RWPE1 (cell line): ENCODE data around the gene RNF111.

ENCODE experiments used
- CTCF ChIA-PET: fragments of 350-600 bp; sonication (Branson Sonifier 250); formaldehyde crosslinking; extraction: SDS; loops from one replicate; lab custom pipeline; 2021; lab: Yijun Ruan, JAX
- POLR2A ChIA-PET: fragments of 400-600 bp; formaldehyde crosslinking; extraction: SDS; loops from one replicate; lab custom pipeline; 2020; ENCODE audit warnings: antibody characterized with exemption; ENCODE audit not compliant: low non-redundant PET; lab: Yijun Ruan, JAX
- DNase-seq: peaks from one replicate; pipeline ENCODE4 v3.0.0; 2012; ENCODE audit warnings: low spot score
- H3K27ac ChIP-seq: fragments of 450-650 bp; 2 replicates; pipeline ENCODE4 v1.5.1; 2017
- TF ChIP-seq, protein P1 (sequence below): fragments of 450-650 bp; conservative IDR thresholded peaks from 2 replicates; pipeline ENCODE4 v1.5.1; 2017; ENCODE audit warnings: low read depth, mild to moderate bottlenecking

RNF111 gene

DNA sequence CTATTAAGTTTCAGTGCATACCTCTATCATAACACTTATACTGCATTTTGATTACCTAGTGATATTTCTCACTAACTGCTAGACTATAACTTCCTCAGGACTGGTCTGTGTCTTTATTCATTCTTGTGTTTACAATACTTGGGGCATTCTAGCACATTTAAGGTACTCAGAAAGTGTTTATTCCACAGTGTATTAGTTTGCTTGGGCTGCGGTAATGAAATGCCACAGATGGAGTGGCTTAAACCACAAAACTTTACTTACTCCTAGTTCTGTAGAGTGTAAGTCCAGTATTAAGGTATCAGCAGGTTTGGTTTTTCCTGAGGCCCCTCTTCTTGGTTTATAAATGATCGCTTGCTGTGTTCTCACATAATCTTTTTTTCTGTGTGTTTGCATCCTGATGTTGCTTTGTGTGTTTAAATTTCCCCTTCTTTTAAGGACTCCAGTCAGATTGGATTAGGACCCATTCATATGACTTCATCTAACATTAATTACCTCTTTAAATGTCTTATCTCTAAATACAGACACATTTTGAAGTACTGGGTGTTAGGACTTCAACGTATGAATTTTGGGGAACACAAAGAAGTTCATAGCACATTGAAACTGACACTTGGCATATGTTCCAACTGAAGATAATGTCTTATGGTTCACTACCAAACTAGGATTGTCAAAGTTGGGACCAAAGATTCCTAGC is 23.9 kb downstream of the RNF111 start:
- ChIA-PET POLR2A (no interaction called here), CTCF (no interaction called here)
- TF ChIP-seq, protein P1, sequence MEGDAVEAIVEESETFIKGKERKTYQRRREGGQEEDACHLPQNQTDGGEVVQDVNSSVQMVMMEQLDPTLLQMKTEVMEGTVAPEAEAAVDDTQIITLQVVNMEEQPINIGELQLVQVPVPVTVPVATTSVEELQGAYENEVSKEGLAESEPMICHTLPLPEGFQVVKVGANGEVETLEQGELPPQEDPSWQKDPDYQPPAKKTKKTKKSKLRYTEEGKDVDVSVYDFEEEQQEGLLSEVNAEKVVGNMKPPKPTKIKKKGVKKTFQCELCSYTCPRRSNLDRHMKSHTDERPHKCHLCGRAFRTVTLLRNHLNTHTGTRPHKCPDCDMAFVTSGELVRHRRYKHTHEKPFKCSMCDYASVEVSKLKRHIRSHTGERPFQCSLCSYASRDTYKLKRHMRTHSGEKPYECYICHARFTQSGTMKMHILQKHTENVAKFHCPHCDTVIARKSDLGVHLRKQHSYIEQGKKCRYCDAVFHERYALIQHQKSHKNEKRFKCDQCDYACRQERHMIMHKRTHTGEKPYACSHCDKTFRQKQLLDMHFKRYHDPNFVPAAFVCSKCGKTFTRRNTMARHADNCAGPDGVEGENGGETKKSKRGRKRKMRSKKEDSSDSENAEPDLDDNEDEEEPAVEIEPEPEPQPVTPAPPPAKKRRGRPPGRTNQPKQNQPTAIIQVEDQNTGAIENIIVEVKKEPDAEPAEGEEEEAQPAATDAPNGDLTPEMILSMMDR = no peak
- H3K27ac ChIP-seq = no peak overlapping the region
- no peak for DNase-seq

DNA sequence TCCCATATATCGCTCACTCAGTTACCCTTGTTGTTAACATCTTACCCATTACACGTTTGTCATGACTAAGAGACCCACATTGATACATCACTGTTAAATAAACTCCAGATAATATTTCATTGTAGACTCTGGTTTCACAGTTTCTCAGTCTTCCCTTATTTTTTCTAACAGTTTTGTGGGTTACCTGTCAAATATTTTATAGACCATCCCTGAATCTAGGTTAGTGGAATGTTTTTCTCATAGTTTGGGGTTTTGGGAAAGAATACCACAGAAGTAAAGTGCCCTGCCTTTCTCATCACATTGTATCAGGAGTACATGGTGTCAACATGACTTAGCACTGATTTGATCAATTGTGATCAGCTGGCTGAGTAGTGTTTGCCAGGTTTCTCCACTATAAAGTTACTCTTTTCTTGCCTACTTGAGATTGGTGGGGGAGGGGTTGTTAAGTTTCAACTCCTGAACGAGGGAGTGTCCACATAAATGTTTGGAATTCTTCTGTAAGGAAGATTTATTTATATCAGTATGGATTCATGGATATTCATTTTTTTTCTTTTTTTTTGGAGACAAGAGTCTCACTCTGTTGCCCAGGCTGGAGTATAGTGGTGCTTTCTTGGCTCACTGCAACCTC is 25.9 kb downstream of the RNF111 start:
- H3K27ac ChIP-seq = no peak overlapping the region
- CTCF ChIA-PET = no interaction called here
- POLR2A ChIA-PET = no interaction called here
- TF ChIP-seq, protein P1 = no peak
- no peak for DNase-seq

DNA sequence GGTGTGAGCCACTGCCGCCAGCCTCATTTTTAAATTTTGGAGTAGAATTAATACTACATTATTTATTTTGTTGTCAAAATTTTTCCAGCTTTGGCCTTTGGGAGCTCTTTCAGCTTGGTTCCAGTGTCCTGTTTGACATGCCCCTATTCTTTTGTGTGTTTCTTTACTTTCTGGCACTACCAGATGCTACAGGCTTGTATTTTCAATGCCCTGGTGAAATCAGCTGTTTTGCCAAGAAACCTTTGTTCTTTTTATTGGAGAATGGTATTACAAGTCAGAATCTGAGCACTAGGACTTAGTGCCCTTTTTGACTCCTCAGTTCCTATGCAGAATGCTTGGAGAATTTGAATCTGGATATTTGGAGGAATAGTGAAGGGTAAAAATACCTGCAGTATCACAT is 26.6 kb downstream of the RNF111 start:
- TF ChIP-seq, protein P1 = no peak
- ChIA-PET POLR2A (no interaction called here), CTCF (interaction anchor here (0.6 kb wide), 2 partner anchors 75 to 515 kb away, joined by 3 to 7 read pairs; no protein-coding TSS in a partner anchor)
- H3K27ac ChIP-seq = no peak overlapping the region
- DNase-seq = no peak

DNA sequence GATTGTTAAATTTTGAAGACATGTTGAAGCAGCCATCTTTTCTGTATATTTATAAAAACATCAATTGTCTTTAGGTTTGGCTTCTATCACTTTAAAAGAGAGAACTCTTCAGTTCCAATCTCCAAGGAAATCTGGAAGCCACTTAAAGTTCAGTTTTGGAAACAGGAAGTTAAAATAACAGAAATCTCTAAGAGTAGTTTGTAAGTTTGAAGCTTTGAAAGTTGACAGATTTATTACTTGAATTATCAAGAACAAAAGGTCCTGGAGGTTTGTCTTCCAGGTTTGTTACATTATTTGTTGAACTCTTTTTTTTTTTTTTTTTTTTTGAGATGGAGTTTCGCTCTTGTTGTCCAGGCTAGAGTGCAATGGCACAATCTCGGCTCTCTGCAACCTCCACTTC is 30.0 kb downstream of the RNF111 start:
- no peak overlapping the region for H3K27ac ChIP-seq
- DNase-seq = no peak
- ChIA-PET POLR2A (no interaction called here), CTCF (no interaction called here)
- TF ChIP-seq, protein P1 = no peak

DNA sequence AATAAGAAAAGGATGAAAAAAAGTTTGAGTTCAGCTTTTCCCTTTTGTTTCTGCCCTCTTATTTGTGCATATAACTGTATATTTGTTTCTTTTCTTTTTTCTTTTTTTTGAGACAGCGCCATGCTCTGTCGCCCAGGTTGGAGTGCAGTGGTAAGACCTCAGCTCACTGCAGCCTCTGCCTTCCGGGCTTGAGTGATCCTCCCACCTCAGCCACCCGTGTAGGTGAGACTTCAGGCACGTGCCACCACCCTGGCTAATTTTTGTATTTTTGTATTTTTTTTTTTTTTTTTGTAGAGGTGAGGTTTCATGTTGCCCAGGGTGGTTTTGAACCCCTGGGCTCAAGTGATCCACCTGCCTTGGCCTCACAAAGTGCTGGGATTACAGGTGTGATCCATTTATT is 31.4 kb downstream of the RNF111 start:
- CTCF ChIA-PET = no interaction called here
- TF ChIP-seq, protein P1 = no peak
- POLR2A ChIA-PET = no interaction called here
- no peak overlapping the region for H3K27ac ChIP-seq
- DNase-seq = no peak

DNA sequence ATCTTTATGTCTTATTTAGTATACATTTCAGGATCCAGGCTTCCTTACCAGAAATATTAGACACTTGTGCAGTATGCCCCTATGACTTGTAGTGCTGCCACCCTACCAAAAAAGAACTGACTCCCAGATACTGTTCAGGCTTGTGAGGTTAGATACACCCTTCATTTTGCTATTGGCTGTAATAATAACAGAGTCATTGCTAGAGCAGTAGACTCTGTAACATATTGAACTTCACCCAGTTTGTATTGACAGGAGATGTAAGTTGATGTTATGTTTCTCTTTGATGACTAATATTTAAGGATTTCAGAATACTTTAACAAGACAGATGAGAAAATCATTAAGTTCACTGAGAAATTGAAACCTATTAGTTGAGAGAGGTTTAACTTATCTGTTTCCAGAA is 32.9 kb downstream of the RNF111 start:
- POLR2A ChIA-PET = no interaction called here
- no peak overlapping the region for H3K27ac ChIP-seq
- CTCF ChIA-PET = no interaction called here
- TF ChIP-seq, protein P1 = no peak
- DNase-seq = no peak
